GM12874 (cell line): ENCODE results near the gene BCOR.

Source experiments
- TF ChIP-seq, protein P1 (sequence below): IDR thresholded peaks from 2 replicates; pipeline ENCODE4 v1.5.1; 2011; ENCODE audit warnings: low read depth, mild to moderate bottlenecking, control low read depth, low read length, moderate library complexity; ENCODE audit not compliant: insufficient read depth

BCOR gene

DNA sequence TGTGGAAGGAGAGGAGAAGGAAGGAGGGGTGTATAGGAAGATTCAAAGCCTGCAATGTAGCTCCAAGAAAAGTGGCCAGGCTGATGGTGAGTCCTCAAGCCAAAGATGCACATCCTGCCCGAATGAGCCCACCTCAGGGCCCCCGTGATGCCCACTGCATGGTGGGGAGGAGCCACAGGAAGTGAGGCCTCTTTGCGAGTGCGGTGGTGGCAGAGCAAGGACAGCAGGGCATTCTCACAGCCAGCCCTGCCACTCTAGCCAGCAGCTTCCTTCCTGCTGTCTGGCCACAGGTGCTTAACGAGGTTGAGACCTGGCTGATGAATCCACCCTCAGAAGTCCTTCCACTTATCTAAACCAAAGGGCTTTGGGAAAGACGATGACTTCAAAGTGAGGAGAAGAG, 55.8 kb downstream of the BCOR start:
- TF ChIP-seq, protein P1, sequence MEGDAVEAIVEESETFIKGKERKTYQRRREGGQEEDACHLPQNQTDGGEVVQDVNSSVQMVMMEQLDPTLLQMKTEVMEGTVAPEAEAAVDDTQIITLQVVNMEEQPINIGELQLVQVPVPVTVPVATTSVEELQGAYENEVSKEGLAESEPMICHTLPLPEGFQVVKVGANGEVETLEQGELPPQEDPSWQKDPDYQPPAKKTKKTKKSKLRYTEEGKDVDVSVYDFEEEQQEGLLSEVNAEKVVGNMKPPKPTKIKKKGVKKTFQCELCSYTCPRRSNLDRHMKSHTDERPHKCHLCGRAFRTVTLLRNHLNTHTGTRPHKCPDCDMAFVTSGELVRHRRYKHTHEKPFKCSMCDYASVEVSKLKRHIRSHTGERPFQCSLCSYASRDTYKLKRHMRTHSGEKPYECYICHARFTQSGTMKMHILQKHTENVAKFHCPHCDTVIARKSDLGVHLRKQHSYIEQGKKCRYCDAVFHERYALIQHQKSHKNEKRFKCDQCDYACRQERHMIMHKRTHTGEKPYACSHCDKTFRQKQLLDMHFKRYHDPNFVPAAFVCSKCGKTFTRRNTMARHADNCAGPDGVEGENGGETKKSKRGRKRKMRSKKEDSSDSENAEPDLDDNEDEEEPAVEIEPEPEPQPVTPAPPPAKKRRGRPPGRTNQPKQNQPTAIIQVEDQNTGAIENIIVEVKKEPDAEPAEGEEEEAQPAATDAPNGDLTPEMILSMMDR: no peak

DNA sequence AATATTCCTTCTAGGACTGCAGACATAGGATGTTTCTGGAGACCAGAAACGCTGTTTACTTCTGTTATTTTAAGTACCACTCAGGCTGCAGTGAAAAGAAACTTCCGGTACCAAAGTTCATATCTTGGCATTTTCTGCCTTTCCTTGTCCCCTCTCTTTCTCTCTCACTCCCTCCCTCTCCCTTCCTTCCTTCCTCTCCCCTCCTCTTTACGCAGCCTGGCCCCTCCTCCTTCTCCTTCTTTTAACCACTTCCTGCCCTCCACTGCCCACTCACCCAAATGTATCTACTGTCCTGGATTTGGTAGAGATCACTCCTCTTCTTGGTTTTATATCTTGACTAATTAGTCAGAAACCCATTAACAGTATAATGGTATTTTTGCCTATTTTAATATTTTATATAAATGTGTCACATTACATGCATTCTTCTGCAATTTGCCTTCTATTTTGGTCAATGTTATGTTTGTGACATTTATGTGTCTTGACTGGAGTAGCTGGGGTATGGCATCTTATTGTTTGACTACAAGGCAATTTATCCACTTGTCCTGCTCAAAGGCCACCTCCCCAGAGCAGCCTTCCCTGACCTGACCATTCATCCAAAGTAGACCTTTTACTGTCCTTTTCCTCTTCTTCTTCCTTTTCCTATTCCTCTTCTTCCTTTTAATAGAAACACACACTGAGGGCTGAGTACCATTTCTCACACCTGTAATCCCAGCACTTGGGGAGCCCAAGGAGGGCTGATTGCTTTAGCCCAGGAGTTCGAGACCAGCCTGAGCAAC, 56.9 kb downstream of the BCOR start:
- TF ChIP-seq, protein P1: no peak

DNA sequence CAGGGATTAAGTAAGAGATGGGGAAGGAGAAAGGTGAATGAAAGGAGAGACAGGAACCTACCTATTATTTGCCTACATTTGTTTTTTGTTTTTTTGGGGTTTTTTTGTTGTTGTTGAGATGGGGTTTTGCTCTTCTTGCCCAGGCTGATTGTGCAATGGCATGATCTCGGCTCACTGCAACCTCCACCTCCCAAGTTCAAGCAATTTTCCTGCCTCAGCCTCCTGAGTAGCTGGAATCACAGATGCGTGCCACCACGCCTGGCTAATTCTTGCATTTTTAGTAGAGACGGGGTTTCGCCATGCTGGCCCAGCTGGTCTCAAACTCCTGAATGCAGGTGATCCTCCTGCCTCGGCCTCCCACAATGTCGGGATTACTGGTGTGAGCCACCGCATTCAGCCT, 57.9 kb downstream of the BCOR start:
- TF ChIP-seq, protein P1: no peak

DNA sequence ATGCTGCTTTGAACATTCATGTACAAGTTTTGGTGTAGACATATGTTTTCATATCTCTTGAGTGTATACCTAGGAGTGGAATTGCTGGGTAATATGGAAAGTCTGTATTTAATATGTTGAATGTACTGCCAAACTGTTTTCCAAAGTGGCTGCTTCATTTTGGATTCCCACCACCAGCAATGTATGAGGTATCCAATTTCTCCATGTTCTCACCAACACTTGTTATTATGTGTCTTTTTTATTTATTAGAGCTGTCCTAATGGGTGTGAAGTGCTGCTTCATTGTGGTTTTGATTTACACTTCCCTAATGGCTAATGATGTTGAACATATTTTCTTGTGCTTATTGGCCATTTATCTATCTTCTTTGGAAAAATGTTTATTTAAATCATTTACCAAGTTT, 60.4 kb downstream of the BCOR start:
- TF ChIP-seq, protein P1: no peak

DNA sequence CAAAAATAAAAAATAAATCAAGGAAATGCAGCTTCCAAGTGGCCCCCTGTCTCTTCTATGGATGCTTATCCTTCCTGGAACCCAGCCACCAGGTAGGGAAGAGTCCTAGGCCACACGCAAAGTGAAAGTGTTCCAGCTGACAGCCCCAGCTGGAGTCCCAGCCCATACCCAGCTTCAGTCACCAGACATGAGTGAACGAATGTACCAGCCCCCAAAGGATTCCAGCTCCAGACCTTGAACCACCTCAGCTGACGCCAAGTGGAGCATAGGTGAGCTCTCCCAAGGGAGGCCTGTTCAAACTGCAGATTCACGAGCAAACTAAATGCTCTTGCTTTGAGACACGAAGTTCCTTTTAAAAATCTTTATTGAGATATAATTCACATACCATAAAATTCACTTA, 62.0 kb downstream of the BCOR start:
- TF ChIP-seq, protein P1: no peak

DNA sequence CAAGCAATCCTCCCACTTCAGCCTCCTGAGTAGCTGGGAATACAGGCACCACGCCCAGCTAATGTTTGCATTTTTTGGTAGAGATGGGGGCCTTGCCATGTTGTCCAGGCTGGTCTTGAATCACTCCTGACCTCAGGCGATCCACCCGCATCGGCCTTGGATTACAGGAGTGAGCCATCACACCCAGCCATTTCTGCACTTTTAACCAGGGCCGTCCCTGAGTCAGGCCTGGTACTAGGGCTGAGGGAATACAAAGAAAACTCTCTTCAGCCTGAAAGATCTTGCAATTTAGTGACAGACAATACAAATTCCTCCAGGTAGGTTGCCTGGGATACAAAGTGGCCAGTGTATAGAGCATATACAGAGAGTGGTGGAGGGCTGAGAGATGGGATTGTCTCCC, 65.8 kb downstream of the BCOR start:
- TF ChIP-seq, protein P1: no peak

DNA sequence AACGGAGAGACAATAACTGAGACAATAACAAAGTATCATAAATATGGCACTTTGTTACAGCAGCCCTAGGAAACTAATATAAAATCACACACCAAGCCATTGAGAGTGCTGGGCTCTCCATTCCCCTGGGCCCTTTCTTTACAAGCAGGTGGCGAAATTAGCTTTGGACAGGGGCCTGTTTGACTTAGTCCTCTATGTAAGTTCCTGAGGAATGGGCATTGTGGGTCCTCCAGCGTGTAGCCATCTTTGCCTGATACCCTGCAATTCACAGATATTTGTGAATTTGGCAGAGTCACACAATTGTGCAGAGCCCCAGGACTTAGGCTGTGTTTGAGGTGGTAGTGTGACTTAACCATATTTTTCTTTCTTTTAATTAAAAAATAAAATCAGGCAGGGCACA, 67.6 kb downstream of the BCOR start:
- TF ChIP-seq, protein P1: no peak
